ENCODE results near the gene CSRP1.
"Not testable (repeated sequence)": the region's sequence is repeated elsewhere in the genome, so short reads cannot be mapped to it uniquely, and the experiment has no call there.

Gene CSRP1

DNA sequence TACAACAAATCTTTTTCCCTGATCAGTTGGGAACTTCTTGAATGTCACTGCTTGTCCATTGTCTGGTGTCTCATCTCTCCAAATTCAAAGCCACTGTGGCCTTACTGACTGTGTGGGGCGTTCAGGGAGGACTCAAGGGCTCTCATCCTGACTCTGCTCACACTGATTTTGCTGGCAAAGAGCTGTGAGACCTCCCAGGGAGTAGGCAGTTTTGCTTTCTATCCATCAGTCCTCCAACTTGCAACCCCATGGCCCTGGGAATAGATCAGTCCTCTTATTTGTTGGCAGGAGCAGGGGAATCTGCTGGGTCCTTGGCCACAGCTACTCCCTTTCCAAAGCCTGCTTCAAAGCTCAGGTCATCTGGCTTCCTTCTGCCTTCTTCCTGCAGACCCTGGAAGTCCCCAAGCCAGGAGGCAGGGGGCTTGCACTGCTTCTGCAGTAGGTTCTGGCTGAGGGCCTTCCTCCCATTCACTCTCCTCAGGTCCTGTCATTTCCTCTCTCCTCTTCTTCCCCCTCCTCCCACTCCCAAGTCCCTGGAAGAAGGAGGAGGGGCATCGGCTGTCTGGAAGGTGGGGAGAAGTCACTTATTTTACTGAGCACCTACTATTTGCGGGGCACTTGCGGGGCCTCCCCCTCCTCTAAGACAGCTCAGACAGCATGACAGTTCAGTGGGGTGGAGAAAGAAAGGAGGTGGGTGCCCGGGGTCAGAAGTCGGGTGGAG is 31.1 kb upstream of the CSRP1 start:
- no peak for DNase-seq (ENCODE audit: low spot score)

GRCh38 chr1:201537467-201537866 is 30.5 kb upstream of the CSRP1 start:
- no peak for DNase-seq (ENCODE audit: low spot score)

- DNase-seq (ENCODE audit: low spot score): no peak
These were observed 30.1 kb upstream of the CSRP1 start for GRCh38 chr1:201537028-201537427.

DNA sequence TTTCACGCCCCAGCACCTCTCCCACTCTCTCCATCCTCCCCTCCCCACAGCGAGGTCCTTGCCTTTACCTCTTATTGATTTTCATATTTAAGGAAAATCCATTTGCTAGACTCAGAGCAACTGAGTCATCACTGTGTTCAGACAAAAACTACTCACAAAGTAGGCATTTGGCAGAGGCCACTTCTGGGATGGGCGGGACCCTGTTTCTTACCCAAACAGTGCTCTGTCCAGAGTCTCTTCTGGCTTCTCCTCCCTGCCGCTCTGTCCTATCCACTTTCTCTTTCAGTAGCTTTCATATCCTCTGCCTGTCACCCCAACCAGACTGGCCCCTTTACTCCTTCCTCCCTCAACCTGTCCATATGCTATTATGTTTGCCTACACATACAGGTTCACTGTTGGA is 29.6 kb upstream of the CSRP1 start:
- peak; percentile 84 for DNase-seq (ENCODE audit: low spot score)

DNA sequence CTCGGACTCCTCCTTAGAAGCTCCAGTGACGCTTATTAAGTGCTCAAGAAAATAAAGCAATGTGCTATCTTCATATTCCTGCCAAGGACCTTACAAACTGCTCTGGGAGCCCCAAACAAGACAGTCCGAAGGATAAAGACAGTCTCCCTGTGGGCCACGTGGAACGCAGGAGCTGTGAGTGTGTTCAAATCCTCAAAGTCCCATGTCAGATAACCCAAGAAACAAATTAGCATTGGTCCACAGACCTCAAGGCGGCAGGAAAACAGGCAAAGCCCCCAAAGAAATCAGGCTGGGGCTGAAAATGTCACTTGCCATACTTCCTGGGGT is 29.0 kb upstream of the CSRP1 start:
- no peak for DNase-seq (ENCODE audit: low spot score)

- no peak for DNase-seq (ENCODE audit: low spot score)
These were observed 28.4 kb upstream of the CSRP1 start for GRCh38 chr1:201535046-201535918.

GRCh38 chr1:201533836-201534235 is 26.9 kb upstream of the CSRP1 start:
- no peak for DNase-seq (ENCODE audit: low spot score)

GRCh38 chr1:201531551-201532425 is 24.9 kb upstream of the CSRP1 start:
- no peak for DNase-seq (ENCODE audit: low spot score)

- DNase-seq (ENCODE audit: low spot score): peak; percentile 87
These were observed 24.0 kb upstream of the CSRP1 start for GRCh38 chr1:201530741-201531531.

GRCh38 chr1:201528631-201529252 is 21.8 kb upstream of the CSRP1 start:
- DNase-seq (ENCODE audit: low spot score): no peak

GRCh38 chr1:201527879-201528278 is 21.0 kb upstream of the CSRP1 start:
- DNase-seq (ENCODE audit: low spot score): no peak

DNA sequence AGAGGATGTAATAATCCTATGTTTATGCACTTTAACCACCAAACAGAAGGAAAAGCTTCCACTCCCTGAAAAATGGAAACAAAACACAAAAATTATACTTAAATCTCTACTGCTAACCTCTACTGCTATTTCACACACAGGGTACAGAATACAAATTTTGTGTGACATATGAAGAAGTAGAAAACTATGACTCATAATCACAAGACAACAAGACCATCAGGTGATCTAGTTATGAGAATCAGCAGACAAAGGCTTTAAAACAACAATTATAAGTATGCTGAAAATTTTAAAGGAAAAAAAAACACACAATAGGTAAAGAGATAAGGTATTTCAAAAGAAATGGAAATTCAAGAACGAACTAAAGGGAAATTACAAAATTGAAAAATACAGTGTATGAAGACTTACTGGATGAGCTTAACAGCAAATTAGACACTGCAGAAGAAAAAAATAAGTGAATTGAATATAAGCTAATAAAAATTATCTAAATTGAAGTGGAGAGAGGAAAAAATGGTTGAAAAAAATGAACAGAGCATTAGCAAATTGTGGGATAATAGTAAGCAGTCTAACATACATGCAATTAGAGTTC is 18.4 kb upstream of the CSRP1 start:
- no peak for DNase-seq (ENCODE audit: low spot score)

DNA sequence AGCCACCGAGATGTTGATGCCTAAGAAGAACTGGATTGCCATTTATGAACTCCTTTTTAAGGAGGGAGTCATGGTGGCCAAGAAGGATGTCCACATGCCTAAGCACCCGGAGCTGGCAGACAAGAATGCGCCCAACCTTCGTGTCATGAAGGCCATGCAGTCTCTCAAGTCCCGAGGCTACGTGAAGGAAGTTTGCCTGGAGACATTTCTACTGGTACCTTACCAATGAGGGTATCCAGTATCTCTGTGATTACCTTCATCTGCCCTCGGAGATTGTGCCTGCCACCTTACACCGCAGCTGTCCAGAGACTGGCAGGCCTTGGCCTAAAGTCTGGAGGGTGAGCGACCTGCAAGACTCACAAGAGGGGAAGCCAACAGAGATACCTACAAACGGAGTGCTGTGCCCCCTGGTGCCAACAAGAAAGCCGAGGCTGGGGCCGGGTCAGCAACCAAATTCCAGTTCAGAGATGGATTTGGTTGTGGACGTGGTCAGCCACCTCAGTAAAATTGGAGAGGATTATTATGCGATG is 13.2 kb upstream of the CSRP1 start:
- DNase-seq (ENCODE audit: low spot score): not testable (repeated sequence)

GRCh38 chr1:201518071-201518470 is 11.1 kb upstream of the CSRP1 start:
- DNase-seq (ENCODE audit: low spot score): no peak

- no peak for DNase-seq (ENCODE audit: low spot score)
These were observed 10.7 kb upstream of the CSRP1 start for GRCh38 chr1:201517631-201518030.

GRCh38 chr1:201516511-201517127 is 9.7 kb upstream of the CSRP1 start:
- no peak for DNase-seq (ENCODE audit: low spot score)

- DNase-seq (ENCODE audit: low spot score): no peak
These were observed 9.0 kb upstream of the CSRP1 start for GRCh38 chr1:201515895-201516294.

DNA sequence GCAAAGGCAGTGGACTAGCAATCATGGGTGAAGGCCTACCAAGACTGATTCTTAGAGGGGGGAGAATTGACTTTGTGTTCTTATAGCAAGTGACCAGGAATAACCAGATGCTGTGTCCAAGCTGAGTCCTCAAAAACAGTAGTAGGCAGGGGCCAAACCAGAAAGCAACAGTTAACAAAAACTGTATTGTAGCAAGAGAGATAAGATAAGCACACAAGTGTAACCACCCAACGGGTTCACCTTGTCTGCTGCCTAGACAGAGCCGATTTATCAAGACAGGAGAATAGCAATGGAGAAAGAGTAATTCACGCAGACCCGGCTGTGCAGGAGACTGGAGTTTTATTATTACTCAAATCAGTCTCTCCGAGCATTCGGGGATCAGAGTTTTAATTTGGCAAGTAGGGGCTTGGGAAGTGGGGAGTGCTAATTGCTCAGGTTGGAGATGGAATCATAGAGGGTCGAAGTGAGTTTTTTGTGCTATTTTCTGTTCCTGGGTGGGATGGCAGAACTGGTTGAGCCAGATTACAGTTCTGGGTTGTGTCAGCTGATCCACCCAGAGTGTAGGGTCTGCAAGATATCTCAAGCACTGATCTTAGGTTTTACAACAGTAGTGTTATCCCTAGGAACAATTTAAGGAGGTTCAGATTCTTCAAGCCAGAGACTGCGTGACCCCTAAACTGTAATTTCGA is 8.3 kb upstream of the CSRP1 start:
- DNase-seq (ENCODE audit: low spot score): no peak

GRCh38 chr1:201514466-201514865 is 7.5 kb upstream of the CSRP1 start:
- no peak for DNase-seq (ENCODE audit: low spot score)

Data from AG08396 (cell line).